GM19035 (cell line): ENCODE results near the gene KRTCAP2.
"Not testable (repeated sequence)": the region's sequence is repeated elsewhere in the genome, so short reads cannot be mapped to it uniquely, and the experiment has no call there.

Source experiments
- ATAC-seq: cut with Tn5 transposase; IDR thresholded peaks from one replicate; pipeline ENCODE4 v1.9.1; 2021; ENCODE audit not compliant: unreplicated experiment

Gene KRTCAP2

DNA sequence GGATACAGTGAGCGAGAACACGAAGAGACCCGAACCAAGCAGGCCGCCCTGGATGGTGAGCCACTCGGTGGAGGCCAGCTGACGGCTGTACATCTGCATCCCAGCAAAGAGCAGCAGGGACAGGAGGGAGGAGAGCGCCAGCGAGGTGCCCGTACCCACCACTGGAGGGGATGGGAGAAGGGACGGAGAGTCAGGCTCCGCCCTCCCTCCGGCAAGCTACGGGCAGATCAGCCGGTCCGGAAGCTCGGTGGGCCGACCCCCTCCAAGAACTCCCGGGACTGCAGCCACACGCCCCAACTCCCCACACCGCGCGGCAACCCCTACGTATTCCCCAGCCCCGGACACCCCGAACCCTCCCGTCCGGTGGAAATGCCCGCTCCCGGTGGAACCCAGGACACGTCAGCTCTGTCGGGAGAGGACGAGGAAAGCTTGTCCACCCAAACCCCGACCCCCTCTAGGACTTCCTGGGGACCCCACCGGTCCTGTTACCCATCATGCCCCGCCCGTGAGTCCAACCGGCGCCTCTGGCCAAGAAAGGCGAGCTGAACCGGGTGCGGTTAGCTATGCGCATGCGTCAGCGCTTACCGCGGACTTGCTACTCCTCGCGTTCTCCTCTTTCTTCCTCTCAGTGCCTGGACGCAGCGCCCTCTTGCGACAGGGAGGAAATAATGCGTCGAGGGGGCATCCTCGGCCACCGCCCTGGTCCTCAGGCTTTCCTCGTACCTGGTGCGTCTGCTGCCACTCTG lies at the start of gene KRTCAP2:
TSS of gene KRTCAP2 (minus strand) at position 573 of the 746 bp plus-strand sequence. CDS start at position 493, 80 bp downstream.
- ATAC-seq = peak; percentile 72

DNA sequence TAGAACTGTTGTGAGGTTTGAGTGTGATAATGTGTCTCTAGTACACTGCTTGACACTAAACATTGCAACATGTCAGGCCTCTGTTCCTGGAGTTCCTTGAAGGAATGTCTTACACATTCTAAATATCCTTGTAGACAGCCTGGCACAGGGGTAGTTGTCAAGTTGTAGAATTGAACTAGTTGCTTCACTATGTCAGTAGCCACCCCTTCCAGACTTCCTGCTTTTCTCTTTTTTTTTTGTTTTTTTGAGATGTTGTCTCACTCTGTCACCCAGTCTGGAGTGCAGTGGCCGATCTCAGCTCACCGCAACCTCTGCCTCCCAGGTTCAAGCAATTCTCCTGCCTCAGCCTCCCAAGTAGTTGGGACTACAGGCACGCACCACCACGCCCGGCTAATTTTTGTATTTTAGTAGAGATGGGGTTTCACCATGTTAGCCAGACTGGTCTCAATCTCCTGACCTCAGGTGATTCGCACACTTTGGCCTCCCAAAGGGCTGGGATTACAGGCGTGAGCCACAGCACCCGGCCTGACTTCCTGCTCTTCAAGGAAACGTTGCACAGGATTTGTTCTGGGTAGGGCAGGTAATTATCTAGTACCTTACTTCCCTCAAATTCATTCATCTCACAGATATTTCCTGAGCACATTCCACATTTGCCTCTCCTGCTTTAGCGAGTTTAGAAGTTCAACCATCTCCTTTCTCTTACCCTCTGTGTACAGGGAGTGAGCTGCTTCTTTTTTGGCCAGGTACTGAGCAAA lies 47.3 kb upstream of the KRTCAP2 start:
- not testable (repeated sequence) for ATAC-seq

DNA sequence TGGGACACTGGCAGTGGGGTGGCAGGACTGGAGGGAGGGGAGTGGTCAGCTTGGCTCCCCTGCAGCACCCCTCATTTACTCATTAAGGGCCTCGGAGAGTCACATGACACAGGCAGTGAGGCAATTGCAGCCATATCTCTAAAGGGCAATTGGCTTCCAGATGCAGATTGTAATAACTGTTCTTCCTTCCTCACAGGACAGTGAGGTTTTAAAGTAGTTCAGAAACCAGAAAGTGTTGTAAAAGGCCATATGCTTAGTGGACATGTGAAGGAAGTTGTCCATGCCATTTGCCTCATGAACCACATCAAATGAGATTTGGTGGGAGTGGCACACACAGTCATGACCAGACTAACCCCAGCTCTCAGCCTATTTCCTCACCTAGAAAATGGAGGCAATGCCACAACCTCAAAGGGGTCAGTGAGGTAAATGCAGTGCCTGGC lies 46.5 kb upstream of the KRTCAP2 start:
- no peak for ATAC-seq

DNA sequence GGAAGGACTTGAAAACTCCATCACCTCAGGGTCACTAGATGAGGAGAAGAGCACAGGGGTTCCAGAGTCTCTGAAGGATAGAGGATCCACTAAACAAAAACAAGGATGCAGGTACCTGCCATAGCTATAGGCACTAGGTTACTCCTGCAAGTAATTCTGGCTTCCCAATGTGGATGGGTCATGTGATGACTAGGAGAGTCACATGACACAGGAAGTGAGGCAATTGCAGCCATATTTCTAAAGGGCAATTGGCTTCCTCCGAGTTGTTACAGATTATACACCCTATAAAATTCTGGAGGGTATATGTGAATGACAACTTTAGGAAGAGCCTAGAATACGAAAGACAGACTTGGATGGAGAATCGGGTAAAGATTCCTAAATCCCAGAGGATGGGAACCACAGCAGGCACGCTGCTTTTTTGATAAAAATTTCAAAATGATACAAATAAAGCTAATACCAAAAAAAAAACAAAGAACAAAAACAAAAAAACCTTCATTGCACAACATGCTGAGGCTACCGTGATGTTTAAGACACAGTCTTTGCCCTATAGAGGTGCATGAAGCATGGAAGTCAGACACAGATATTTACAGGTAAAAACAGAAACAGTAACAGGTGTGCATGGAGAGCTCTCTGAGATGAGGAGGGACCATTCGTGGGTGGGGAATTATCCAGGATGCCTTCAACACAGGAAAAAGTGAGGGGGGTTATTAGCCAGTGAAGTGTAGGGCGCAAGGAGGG lies 45.9 kb upstream of the KRTCAP2 start:
- ATAC-seq = no peak

DNA sequence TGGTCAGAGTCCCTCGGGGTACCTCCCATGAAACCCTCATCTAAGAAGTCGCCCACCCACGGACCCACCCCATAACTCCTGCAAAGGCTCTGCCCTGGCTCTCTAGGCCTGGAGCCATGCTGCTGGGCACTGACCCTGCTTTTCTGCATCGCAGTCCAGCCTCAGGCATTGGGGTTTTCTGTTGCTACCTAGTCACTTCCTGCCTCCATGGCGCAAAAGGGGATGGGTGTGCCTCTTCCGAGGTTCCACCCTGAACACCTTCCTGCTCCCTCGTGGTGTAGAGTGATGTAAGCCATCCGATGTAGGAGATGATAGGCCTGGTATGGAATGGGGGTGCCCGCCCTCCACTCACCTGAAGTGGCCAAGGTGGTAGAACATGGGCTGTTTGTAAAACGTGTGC lies 41.6 kb upstream of the KRTCAP2 start:
- not testable (repeated sequence) for ATAC-seq

DNA sequence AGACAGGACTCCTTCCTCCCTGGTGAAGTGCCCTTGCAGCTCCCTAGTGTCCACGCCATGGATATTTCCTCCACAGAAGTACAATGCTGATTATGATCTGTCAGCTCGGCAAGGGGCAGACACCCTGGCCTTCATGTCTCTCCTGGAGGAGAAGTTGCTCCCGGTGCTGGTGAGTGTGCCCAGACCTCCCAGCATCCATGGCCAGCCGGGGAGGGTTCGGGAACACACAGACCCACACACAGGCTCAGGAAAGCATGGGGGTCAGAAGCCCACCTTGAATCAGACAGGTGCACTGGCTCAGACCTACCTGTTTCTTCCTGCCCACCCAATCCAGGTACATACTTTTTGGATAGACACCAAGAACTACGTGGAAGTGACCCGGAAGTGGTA lies 38.9 kb upstream of the KRTCAP2 start:
- ATAC-seq = not testable (repeated sequence)

DNA sequence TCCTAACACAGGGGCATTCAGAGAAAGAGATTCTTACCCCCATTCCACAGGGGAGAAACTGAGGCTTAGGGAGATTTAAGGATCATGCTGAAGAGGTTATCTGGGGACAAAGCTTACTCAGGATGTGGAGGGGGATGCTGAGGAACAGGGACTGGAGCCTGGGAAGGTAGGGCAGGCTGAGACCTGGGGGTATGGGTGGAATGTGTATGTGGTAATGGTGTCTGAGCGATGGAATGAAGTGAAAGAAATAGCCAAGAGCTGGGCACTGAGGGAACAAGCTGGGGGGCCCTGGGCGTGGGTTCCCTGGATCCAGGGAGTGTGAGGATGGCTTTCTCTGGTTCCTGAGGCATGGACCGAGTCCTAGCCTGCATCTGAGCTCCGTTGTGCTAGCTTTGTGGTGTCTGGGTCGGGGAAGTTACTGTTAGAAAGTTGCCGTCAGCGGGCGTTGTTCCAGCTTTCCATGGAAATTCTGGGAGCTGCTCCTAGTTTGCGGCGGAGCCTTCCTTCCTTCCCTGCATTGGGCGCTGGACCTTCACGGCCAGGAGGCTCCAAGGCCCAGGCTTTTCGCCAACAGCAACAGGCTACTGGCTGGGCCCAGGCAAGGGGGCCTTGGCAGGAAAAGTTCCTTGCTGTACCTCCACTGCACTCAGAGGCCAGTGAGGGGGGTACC lies 38.4 kb upstream of the KRTCAP2 start:
- ATAC-seq = not testable (repeated sequence)

DNA sequence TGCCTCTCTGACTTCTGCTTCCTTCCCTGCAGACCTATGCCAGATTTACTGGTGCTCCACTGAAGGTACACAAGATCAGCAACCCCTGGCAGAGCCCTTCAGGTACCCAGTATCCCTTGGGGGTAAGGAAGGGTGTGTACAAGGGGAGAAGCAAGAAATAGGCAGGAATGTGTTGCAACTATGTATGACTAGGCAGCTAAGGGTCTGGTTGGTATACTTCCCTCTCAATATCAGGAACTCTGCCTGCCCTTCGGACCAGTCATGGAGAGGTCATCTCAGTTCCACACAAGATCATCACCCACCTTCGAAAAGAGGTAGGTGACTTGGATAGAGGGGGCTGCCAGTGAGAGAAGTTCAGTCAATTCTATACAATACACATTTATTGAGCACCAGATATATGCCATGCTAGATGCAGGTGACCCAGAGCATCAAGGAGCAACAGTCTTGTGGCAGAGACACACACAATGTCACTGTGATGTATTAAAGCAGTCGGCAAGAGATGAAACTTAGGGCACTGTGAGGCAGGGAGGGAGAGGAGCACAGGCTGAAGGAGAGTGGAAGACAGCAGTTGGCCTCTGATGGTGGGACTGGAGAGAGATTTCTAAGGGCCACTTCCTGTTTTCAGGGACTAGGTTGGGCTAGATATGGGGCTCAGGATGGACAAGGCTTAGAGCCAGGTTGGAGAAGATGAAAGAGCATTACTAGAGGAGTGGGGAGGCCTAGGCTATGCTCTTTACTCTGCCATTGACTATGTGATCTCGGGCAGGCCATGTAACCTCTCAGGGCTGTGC lies 37.4 kb upstream of the KRTCAP2 start:
- no peak for ATAC-seq

DNA sequence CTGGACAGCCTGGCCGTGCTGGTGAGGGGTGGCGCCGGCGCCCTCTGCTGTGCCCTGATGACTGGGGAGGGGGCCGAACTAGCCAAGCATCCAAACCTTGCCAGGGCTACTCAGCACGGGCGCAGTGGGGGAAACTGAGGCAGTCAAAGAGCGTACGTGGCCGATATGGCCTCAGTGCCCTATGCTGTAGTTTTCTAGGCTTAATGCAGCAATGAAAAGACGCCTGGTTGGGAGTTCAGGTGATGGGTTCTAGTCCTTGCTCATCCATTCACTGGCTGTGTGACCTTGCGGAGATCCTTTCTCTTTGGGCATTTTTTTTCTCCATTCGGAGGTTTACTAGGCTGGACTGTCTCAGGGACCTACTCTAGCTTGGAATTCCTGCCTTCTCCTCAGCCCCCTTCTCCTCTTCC lies 36.2 kb upstream of the KRTCAP2 start:
- ATAC-seq = no peak

DNA sequence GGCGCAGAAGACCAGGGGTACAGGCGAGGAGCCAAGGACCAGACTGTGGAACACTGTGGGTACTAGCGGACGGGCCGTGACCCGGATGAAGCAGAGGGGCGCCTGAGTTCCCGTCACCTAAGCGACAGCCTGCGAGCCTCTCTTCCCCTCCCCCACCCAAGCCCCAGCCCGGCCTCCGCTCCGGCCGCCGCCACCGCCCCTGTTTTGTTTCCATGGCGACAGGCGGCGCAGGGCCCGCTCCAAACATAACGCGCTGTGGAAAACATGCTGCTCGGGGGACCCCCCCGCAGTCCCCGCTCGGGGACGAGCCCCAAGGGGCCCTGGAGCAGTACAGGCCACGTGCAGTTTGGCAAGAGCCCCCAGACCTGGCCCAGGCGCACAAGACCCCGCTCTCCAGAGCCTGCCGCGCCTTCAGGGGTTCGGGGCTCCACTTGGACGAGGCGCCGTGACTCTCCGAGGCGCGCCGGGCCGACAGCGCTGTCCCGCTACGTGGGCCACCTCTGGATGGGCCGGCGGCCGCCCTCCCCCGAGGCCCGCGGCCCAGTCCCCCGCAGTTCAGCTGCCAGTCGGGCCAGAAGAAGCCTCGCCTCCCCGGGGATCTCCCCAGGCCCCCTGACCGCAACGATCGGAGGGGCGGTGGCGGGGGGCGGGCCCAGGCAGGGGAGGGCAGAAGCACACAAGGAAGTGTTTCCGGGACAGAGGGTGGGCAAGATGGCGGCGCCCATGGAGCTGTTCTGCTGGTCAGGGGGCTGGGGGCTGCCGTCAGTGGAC lies 35.6 kb upstream of the KRTCAP2 start, which contains the start of gene MTX1:
TSS of gene MTX1 (plus strand) at position 155 of the 771 bp plus-strand sequence. CDS start at position 265, 110 bp downstream.
- ATAC-seq = peak; percentile 83

DNA sequence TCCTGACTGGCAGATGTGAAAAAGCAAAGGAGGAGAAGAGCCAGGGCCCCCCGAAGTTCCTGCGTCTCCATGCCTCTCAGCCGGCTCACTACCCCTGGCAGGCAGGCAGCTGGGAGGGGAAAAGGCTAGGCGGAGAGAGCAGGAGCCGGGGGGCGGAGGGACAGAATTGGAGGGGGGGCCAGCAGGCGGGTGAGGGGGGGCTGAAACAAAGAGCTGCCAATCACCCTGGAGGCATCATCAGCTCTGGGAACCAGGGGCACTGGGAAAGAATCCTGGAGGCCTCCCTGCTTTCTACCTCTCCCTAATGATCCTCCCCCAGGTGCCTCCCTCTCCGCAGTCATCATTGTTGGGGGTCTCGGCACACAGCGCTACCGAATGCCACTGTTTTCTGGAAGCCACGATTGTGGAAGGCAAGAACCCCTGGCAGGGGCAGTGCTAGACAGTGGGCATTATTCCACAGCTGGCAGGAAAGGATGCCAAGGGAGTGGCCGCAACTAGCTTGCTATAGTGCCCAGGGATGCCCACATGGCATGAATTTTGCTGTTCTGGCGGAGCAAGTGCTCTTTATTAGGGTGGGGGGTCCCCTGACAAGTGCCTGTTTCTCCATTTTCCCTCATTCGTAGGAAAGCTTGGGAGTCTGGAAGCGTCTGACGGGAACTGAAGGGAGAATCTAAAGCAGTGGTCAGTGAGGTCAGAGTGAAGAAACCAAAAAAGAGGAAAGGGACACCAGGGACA lies 34.9 kb upstream of the KRTCAP2 start, which contains the start of gene THBS3:
TSS of gene THBS3 (minus strand) at position 92 of the 735 bp plus-strand sequence. CDS start at position 71, 21 bp downstream.
- ATAC-seq = no peak

DNA sequence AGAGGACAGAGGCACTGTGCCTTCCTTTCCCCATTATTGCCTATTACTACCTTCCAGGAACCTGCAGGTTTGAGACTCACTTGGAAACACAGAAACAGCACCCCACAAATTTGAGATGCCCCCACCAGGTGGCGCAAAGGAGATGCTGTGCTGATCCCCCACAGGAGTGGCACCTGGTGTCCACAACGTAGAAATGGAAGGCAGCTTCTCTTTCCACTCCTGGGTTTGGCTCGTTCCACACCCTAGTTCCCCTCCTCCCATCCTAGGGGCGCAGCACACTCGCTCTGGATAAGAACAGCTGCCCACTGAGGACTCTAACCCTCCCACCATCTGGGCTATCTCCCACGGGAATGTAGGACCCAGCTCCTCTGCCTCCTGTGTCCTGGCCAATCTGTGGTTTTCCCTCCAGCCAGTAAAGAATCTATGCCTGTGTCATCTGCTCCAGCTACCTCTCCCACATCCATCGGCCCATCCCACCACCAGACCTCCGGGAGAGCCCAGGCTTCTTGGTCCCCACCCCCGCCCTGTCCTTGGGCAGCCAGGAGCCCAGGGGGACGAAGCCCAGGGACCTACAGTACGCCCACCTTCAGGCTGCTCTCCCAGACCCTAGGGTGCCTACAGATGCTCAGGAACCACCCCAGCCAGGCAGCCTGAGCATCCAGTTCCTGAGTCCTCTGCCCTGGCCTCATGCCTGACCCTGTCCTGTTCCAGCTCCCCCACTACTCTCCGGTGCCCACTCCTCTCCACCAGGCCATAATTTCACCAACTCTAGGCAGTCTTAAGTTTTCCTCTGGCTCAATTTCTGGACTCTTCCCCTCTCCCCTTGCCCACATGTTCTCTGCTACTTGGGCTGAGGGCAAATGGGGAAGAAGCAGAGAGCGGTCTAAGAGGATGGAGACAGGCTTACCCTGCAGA lies 34.0 kb upstream of the KRTCAP2 start:
- no peak for ATAC-seq

DNA sequence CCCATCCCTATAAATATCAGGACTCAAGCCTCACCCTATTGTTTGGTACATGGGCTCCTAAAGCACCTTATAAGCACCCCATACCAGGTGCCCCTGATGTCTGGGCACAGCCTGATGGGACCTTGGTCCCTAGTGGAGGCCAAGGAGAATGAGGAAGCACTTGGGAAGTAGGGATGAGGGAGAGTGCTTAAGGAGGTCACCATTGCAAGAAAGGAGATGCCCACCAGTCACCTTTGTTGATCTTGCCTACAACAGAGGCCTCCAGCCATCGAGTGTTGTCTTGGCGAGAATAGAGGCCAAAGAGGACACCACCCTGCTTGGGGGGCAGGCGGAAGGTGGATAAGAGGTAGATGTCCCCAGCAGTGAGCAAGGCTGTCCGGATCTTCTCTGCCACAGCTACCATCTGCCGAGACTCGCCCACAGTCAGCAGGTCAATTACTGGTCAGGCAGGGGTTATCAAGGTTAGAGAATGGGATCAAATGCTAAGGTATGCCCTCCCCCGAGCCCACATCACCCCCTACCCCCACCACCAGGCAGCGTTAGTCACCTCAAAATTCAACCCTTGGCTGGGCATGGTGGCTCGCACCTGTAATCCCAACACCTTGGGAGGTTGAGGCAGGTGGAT lies 33.0 kb upstream of the KRTCAP2 start:
- ATAC-seq = no peak

DNA sequence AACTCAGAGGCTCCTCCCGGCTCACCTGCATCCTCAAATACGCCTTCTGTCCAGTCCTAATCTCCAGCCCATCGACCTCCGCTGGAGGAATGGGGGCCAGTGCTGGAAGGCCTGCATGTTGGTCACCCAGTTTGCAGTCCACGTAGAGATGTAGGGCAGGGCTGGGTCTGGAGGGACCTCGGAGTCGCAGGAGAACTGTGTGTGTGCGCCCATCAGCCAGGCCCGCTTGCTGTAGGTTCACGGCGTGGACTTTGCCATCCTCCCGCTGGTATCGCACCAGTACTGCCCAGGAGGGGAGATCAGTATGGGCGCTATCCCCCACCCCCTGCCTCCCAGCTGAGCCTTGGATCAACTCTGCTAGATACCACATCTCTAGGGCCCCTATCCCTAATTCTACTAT lies 31.9 kb upstream of the KRTCAP2 start:
- ATAC-seq = no peak

DNA sequence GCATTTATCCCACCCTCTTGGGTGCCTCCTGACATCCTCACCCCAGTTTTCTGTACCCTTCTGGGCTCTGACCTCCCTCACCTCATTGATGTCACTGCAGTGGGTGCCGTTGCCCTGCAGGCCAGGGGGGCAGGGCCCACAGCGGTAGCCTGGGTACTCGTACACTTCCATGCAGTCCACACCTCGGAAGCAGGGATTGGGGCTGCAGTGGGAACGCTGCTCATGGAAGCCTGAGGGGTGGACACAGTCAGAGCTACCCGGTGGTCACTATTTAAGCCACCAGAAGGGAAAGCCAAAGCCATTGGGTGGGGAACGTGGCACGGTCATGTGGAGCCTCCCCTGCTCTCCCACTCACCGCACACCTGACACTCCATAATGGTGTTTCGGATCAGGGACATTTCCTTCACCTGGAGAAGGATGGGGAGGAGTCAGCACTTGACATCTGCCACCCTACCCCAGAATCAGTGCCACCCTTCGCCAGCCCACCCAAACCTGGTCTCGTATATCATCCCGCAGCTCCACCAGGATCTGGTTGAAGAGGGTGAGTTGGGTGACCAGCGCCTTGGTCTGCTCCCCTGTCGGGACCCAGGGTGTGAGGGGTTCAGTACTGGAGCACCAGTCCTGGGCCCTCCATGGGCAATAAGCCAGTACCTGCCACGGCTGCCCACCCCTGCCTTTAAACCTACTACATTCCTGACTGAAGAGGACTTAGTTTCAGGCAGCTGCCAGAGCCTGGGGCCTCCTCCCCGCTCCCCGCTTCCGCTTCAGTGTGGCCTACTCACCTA lies 29.8 kb upstream of the KRTCAP2 start:
- no peak for ATAC-seq

DNA sequence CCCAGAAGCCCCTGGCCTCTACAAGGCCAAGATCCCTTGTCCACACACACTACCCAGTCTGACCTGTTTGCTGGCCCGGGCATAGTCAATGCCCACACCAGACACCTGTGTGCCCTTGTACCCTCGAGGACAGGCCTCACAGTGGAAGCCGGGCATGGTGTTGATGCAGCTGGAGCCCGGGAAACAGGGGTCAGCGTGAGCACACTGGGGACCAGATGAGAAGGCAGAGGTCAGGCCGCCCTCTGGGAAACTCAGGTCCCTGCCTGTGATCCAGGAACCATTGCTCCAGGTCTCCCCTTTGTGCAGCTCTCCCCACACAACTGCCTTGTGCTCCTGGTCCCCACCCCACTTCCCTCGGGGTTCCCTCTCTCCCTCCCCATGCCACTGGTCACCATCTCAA lies 29.1 kb upstream of the KRTCAP2 start:
- ATAC-seq = no peak
